ENCODE data around the gene NPFFR1.

DNA sequence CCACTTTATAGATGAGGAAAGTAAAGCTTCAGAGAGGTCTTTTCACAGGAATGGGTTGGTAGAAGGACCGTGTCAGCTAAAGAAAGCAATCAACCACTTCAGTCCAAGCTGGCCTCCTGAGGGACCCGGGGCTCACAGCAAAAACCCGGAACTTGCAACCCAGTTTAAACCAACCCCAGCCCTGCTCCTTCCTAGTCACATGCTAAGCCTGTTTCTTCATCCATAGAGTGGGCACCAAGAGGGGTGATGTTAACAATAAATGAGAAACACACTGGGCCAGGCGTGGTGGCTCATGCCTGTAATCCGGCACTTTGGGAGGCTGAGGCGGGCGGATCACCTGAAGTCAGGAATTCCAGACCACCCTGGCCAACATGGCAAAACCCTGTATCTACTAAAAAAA, 12.1 kb upstream of the NPFFR1 start:
- TF ChIP-seq, protein P1, sequence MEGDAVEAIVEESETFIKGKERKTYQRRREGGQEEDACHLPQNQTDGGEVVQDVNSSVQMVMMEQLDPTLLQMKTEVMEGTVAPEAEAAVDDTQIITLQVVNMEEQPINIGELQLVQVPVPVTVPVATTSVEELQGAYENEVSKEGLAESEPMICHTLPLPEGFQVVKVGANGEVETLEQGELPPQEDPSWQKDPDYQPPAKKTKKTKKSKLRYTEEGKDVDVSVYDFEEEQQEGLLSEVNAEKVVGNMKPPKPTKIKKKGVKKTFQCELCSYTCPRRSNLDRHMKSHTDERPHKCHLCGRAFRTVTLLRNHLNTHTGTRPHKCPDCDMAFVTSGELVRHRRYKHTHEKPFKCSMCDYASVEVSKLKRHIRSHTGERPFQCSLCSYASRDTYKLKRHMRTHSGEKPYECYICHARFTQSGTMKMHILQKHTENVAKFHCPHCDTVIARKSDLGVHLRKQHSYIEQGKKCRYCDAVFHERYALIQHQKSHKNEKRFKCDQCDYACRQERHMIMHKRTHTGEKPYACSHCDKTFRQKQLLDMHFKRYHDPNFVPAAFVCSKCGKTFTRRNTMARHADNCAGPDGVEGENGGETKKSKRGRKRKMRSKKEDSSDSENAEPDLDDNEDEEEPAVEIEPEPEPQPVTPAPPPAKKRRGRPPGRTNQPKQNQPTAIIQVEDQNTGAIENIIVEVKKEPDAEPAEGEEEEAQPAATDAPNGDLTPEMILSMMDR (IDR thresholded peaks at IDR 0.05; ENCODE audit: insufficient read depth, low read length): no peak
- no peak for TF ChIP-seq POLR2AphosphoS5 (IDR thresholded peaks at IDR 0.05; ENCODE audit: low read depth)
- TF ChIP-seq, protein P2, sequence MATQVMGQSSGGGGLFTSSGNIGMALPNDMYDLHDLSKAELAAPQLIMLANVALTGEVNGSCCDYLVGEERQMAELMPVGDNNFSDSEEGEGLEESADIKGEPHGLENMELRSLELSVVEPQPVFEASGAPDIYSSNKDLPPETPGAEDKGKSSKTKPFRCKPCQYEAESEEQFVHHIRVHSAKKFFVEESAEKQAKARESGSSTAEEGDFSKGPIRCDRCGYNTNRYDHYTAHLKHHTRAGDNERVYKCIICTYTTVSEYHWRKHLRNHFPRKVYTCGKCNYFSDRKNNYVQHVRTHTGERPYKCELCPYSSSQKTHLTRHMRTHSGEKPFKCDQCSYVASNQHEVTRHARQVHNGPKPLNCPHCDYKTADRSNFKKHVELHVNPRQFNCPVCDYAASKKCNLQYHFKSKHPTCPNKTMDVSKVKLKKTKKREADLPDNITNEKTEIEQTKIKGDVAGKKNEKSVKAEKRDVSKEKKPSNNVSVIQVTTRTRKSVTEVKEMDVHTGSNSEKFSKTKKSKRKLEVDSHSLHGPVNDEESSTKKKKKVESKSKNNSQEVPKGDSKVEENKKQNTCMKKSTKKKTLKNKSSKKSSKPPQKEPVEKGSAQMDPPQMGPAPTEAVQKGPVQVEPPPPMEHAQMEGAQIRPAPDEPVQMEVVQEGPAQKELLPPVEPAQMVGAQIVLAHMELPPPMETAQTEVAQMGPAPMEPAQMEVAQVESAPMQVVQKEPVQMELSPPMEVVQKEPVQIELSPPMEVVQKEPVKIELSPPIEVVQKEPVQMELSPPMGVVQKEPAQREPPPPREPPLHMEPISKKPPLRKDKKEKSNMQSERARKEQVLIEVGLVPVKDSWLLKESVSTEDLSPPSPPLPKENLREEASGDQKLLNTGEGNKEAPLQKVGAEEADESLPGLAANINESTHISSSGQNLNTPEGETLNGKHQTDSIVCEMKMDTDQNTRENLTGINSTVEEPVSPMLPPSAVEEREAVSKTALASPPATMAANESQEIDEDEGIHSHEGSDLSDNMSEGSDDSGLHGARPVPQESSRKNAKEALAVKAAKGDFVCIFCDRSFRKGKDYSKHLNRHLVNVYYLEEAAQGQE (IDR thresholded peaks at IDR 0.05; ENCODE audit: insufficient replicate concordance, low read depth): no peak
- TF ChIP-seq GABPA (IDR thresholded peaks at IDR 0.05; ENCODE audit: low read depth): no peak
- no peak for TF ChIP-seq SPI1 (IDR thresholded peaks at IDR 0.05; ENCODE audit: borderline replicate concordance, low read depth)
